WTC11 (cell line): ENCODE measurements around the gene TSPAN4. TPM values are rescaled to one million over a fixed set of nuclear protein-coding genes. Genes with fewer than 3 reads are reported as not detected.

ENCODE experiments used
- ATAC-seq: fragments of 200-7000 bp; cut with Tn5 transposase; 2 replicates; pipeline ENCODE4 v1.10.0; 2021; ENCODE audit warnings: mild to moderate bottlenecking, moderate library complexity
- CTCF ChIA-PET: fragments of 300-600 bp; sonication (Branson Sonifier 250); formaldehyde crosslinking; loops from one replicate; lab custom pipeline; 2021; ENCODE audit warnings: antibody characterized with exemption; lab: Charles Lee
- POLR2A ChIA-PET: fragments of 350-600 bp; sonication (Branson Sonifier 250); formaldehyde crosslinking; loops from one replicate; lab custom pipeline; 2021; ENCODE audit warnings: antibody characterized with exemption; lab: Charles Lee
- DNase-seq: peaks from one replicate; pipeline ENCODE4 v3.0.0; 2021; ENCODE audit warnings: low spot score
- H3K27ac Mint-ChIP-seq: 2 replicates; pipeline ENCODE4 v1.8.0; 2021; ENCODE audit warnings: mixed read lengths
- H3K27me3 Mint-ChIP-seq: 2 replicates; pipeline ENCODE4 v1.8.0; 2021; ENCODE audit warnings: low read depth, mild to moderate bottlenecking, moderate library complexity, mixed read lengths
- H3K36me3 Mint-ChIP-seq: 2 replicates; pipeline ENCODE4 v1.8.0; 2021; ENCODE audit warnings: mixed read lengths
- H3K4me1 Mint-ChIP-seq: 2 replicates; pipeline ENCODE4 v1.8.0; 2022; ENCODE audit warnings: mixed read lengths
- H3K4me3 Mint-ChIP-seq: 2 replicates; pipeline ENCODE4 v1.8.0; 2021; ENCODE audit warnings: mild to moderate bottlenecking, moderate library complexity, mixed read lengths
- H3K9me3 Mint-ChIP-seq: 2 replicates; pipeline ENCODE4 v1.8.0; 2021; ENCODE audit warnings: mixed read lengths
- CREM ChIP-seq: sonication (generic); formaldehyde crosslinking; IDR thresholded peaks from 2 replicates; pipeline ENCODE4 v1.8.1; 2022; ENCODE audit warnings: mild to moderate bottlenecking, missing genetic modification reagents, moderate library complexity
- E2F5 ChIP-seq: sonication (generic); formaldehyde crosslinking; IDR thresholded peaks from 2 replicates; pipeline ENCODE4 v1.8.1; 2022; ENCODE audit warnings: mild to moderate bottlenecking, moderate library complexity, missing genetic modification reagents
- GABPB1 ChIP-seq: sonication (generic); formaldehyde crosslinking; IDR thresholded peaks from 2 replicates; pipeline ENCODE4 v1.8.1; 2023; ENCODE audit warnings: mild to moderate bottlenecking, missing genetic modification reagents
- HMGXB4 ChIP-seq: sonication (generic); formaldehyde crosslinking; IDR thresholded peaks from 2 replicates; pipeline ENCODE4 v1.8.1; 2023; ENCODE audit warnings: mild to moderate bottlenecking, moderate library complexity, missing genetic modification reagents
- IRF2 ChIP-seq: sonication (generic); formaldehyde crosslinking; IDR thresholded peaks from 2 replicates; pipeline ENCODE4 v1.8.0; 2022; ENCODE audit warnings: low read depth, missing genetic modification reagents, borderline replicate concordance
- MAX ChIP-seq: sonication (generic); formaldehyde crosslinking; IDR thresholded peaks from 2 replicates; pipeline ENCODE4 v1.8.0; 2022; ENCODE audit warnings: mild to moderate bottlenecking, missing genetic modification reagents
- MXD4 ChIP-seq: fragments of 250-450 bp; sonication (Bioruptor Pico); IDR thresholded peaks from 2 replicates; pipeline ENCODE4 v1.8.0; 2021; ENCODE audit warnings: mild to moderate bottlenecking, moderate library complexity, borderline replicate concordance
- NFYB ChIP-seq: sonication (generic); formaldehyde crosslinking; conservative IDR thresholded peaks from 2 replicates; pipeline ENCODE4 v1.8.0; 2022; ENCODE audit warnings: low read depth, missing genetic modification reagents
- NR1H2 ChIP-seq: sonication (generic); formaldehyde crosslinking; IDR thresholded peaks from 2 replicates; pipeline ENCODE4 v1.9.0; 2021; ENCODE audit warnings: mild to moderate bottlenecking, moderate library complexity, missing genetic modification reagents
- SP1 ChIP-seq: sonication (generic); formaldehyde crosslinking; conservative IDR thresholded peaks from 2 replicates; pipeline ENCODE4 v1.8.1; 2022; ENCODE audit warnings: missing genetic modification reagents
- TEAD1 ChIP-seq: sonication (generic); formaldehyde crosslinking; IDR thresholded peaks from 2 replicates; pipeline ENCODE4 v1.8.0; 2022; ENCODE audit warnings: mild to moderate bottlenecking, missing genetic modification reagents
- ZNF121 ChIP-seq: sonication (generic); formaldehyde crosslinking; IDR thresholded peaks from 2 replicates; pipeline ENCODE4 v1.8.0; 2023; ENCODE audit warnings: missing genetic modification reagents
- ZNF423 ChIP-seq: fragments of 250-450 bp; sonication (Bioruptor Pico); IDR thresholded peaks from 2 replicates; pipeline ENCODE4 v2.1.2; 2022; ENCODE audit warnings: mild to moderate bottlenecking, moderate library complexity
- total RNA-seq: library from RNA; stranded (reverse); gene quantifications from 3 replicates; pipeline ENCODE4 v1.2.3, GENCODE V29; 2021
- TF ChIP-seq, protein P1 (sequence below): sonication (generic); formaldehyde crosslinking; IDR thresholded peaks from 2 replicates; pipeline ENCODE4 v1.8.0; 2022; ENCODE audit warnings: missing genetic modification reagents
- TF ChIP-seq, protein P2 (sequence below): sonication (generic); formaldehyde crosslinking; IDR thresholded peaks from 2 replicates; pipeline ENCODE4 v1.8.1; 2023; ENCODE audit warnings: mild to moderate bottlenecking, missing genetic modification reagents
- TF ChIP-seq, protein P3 (sequence below): fragments of 250-450 bp; sonication (Bioruptor Pico); IDR thresholded peaks from 2 replicates; pipeline ENCODE4 v1.9.0; 2021; ENCODE audit warnings: moderate library complexity, mild to moderate bottlenecking, inconsistent platforms, borderline replicate concordance

TSPAN4 gene
- total RNA-seq, 1 experiment from 2014 or later: 94.3 TPM

- ChIA-PET CTCF (interaction anchor here (1.0 kb wide), 2 partner anchors 23 to 50 kb away, joined by 3 read pairs; no protein-coding TSS in a partner anchor), POLR2A (interaction anchor here (1.2 to 1.4 kb wide), 2 partner anchors 21 to 37 kb away, joined by 3 read pairs; partner anchors contain the start of gene PIDD1)
- Mint-ChIP-seq H3K36me3 (no peaks in the 10 kb centered on the region), H3K27ac (no peak overlapping the region), H3K4me1 (peaks cover 28% of the 10 kb centered on the region), H3K4me3 (no peak overlapping the region), H3K9me3 (no peaks in the 10 kb centered on the region), H3K27me3 (peaks cover 15% of the 10 kb centered on the region)
- no peak for ATAC-seq
- no peak for DNase-seq
- no peak for TF ChIP-seq IRF2 (CRISPR knock-in tag)
- TF ChIP-seq, protein P1, sequence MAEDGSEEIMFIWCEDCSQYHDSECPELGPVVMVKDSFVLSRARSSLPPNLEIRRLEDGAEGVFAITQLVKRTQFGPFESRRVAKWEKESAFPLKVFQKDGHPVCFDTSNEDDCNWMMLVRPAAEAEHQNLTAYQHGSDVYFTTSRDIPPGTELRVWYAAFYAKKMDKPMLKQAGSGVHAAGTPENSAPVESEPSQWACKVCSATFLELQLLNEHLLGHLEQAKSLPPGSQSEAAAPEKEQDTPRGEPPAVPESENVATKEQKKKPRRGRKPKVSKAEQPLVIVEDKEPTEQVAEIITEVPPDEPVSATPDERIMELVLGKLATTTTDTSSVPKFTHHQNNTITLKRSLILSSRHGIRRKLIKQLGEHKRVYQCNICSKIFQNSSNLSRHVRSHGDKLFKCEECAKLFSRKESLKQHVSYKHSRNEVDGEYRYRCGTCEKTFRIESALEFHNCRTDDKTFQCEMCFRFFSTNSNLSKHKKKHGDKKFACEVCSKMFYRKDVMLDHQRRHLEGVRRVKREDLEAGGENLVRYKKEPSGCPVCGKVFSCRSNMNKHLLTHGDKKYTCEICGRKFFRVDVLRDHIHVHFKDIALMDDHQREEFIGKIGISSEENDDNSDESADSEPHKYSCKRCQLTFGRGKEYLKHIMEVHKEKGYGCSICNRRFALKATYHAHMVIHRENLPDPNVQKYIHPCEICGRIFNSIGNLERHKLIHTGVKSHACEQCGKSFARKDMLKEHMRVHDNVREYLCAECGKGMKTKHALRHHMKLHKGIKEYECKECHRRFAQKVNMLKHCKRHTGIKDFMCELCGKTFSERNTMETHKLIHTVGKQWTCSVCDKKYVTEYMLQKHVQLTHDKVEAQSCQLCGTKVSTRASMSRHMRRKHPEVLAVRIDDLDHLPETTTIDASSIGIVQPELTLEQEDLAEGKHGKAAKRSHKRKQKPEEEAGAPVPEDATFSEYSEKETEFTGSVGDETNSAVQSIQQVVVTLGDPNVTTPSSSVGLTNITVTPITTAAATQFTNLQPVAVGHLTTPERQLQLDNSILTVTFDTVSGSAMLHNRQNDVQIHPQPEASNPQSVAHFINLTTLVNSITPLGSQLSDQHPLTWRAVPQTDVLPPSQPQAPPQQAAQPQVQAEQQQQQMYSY (CRISPR knock-in tag): no peak
- no peak for TF ChIP-seq MAX
Observed at GRCh38 chr11:825366-826226, 17.1 kb upstream of the TSPAN4 start.

DNA sequence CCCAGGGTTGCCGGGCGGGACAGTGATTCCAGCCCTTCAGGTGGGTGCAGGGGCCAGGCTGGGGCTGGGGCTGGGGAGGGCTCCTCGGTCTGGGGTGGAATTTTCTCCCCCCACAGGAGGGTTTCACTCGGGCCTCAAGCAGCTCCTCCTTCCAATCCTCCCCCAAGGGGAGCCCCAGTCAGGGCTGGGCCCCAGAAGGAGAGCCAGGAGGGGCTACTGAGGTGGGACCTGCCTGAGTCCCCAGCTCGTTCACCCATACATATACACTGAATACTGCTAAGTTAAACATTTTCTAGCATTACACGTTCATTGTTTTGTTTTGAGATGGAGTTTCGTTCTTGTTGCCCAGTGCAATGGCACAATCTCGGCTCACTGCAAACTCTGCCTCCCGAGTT lies 16.4 kb upstream of the TSPAN4 start:
- CTCF ChIA-PET: interaction anchor here (1.0 kb wide), 1 partner anchor 22 kb away, joined by 3 read pairs; no protein-coding TSS in a partner anchor
- H3K4me3 Mint-ChIP-seq: peak overlapping the region; percentile 70
- peaks cover 31% of the 10 kb centered on the region for H3K4me1 Mint-ChIP-seq

DNA sequence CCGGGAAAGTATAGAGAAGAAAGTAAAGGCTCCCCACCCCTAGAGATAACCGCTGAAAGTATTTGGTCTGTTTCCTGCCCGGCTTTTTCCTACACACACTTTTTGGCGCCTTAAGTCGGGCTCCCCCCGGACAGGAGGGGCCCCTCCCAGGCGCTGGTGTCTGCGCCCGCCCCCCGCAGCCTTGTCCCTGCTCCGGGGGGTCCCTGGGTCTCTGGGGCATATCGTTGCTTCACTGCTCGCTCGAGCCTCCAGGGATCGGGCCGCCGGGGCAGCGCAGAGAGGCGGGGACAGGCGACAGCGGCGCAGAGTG lies 15.9 kb upstream of the TSPAN4 start:
- TF ChIP-seq ZNF423 (CRISPR knock-in tag) (peak; percentile 48; the same call in 1 of the 2 replicates), SP1 (CRISPR knock-in tag) (no peak)
- Mint-ChIP-seq H3K27me3 (peaks cover 24% of the 10 kb centered on the region), H3K27ac (no peak overlapping the region), H3K9me3 (no peaks in the 10 kb centered on the region), H3K4me3 (peak overlapping the region; percentile 70), H3K4me1 (peaks cover 36% of the 10 kb centered on the region), H3K36me3 (no peaks in the 10 kb centered on the region)
- DNase-seq (no peak), ATAC-seq (no peak)
- CTCF ChIA-PET: interaction anchor here (1.3 kb wide), 1 partner anchor 22 kb away, joined by 5 read pairs; no protein-coding TSS in a partner anchor
- POLR2A ChIA-PET: interaction anchor here (2.0 kb wide), 1 partner anchor 18 kb away, joined by 5 read pairs; the partner anchor contains the start of gene RPLP2

More for the DNA sequence above, 16.4 kb upstream of the TSPAN4 start:
- no peak for DNase-seq
- no peak overlapping the region for H3K27ac Mint-ChIP-seq
- POLR2A ChIA-PET: interaction anchor here (1.4 kb wide), 1 partner anchor 22 kb away, joined by 3 read pairs; the partner anchor contains the start of gene PIDD1
- no peak for ATAC-seq
- no peak for TF ChIP-seq E2F5
- TF ChIP-seq, all 79 proteins: peak for 0
- Mint-ChIP-seq H3K9me3 (no peaks in the 10 kb centered on the region), H3K36me3 (no peaks in the 10 kb centered on the region), H3K27me3 (peaks cover 18% of the 10 kb centered on the region)

DNA sequence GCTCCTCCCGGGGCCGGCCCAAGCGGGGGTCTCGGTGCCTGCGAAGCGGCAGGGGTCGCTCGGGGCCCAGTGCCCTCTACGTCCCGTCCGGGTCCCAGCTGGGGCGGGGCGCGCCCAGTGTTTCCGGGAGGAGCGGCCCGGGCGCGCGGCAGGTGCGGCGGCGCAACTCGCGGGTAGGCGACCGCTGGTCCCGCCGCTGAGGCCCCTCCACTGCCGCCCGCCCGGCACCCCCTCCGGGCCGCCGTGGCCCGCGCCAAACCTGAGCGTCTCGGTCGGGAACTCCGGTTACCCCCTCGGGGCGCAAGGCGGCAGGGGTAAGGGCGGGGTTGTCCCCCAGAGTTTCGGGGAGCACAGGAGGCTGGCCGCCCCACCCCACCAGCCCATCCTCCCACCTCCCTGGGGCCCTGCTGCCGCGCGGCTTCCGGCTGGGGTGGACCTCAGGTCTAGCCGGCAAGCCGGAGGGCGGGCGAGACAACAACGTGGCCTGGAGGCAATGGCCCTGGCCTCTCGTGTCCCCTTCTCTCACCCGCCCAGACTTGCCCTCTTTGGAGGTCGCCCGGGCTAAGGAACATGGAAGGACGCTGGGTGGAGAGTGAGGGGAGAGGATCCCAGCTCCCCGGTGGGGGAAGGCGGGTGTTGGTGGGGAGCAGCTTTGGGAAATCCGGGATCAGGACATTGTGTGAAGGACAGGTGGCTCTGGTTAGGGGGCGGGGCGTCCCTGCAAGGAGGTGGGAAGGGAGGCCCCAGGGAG lies 15.3 kb upstream of the TSPAN4 start:
- ATAC-seq: peak; percentile 7
- Mint-ChIP-seq H3K4me1 (peaks cover 39% of the 10 kb centered on the region), H3K9me3 (no peaks in the 10 kb centered on the region), H3K27ac (peak overlapping the region; percentile 58), H3K27me3 (peaks cover 29% of the 10 kb centered on the region), H3K36me3 (no peaks in the 10 kb centered on the region), H3K4me3 (peak overlapping the region; percentile 76)
- ChIA-PET CTCF (interaction anchor here (0.8 to 7.7 kb wide), 5 partner anchors 9 to 49 kb away, joined by 3 to 82 read pairs (median 16); partner anchors contain the start of genes PNPLA2, POLR2L and TSPAN4), POLR2A (interaction anchor here (1.1 to 4.7 kb wide), 4 partner anchors 8 to 18 kb away, joined by 4 to 38 read pairs (median 5); partner anchors contain the start of genes PNPLA2 and RPLP2)
- DNase-seq: peak; percentile 77
- TF ChIP-seq ZNF121 (CRISPR knock-in tag) (no peak), TEAD1 (CRISPR knock-in tag) (no peak), HMGXB4 (CRISPR knock-in tag) (peak; percentile 48; the same call in 1 of the 2 replicates), CREM (CRISPR knock-in tag) (no peak), MXD4 (CRISPR knock-in tag) (no peak), NFYB (no peak), NR1H2 (no peak), GABPB1 (0 out of 2 replicates have a peak, but pooled peaks have one; percentile 49)
- TF ChIP-seq, protein P2, sequence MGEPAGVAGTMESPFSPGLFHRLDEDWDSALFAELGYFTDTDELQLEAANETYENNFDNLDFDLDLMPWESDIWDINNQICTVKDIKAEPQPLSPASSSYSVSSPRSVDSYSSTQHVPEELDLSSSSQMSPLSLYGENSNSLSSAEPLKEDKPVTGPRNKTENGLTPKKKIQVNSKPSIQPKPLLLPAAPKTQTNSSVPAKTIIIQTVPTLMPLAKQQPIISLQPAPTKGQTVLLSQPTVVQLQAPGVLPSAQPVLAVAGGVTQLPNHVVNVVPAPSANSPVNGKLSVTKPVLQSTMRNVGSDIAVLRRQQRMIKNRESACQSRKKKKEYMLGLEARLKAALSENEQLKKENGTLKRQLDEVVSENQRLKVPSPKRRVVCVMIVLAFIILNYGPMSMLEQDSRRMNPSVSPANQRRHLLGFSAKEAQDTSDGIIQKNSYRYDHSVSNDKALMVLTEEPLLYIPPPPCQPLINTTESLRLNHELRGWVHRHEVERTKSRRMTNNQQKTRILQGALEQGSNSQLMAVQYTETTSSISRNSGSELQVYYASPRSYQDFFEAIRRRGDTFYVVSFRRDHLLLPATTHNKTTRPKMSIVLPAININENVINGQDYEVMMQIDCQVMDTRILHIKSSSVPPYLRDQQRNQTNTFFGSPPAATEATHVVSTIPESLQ (CRISPR knock-in tag): no peak
- TF ChIP-seq, protein P3, sequence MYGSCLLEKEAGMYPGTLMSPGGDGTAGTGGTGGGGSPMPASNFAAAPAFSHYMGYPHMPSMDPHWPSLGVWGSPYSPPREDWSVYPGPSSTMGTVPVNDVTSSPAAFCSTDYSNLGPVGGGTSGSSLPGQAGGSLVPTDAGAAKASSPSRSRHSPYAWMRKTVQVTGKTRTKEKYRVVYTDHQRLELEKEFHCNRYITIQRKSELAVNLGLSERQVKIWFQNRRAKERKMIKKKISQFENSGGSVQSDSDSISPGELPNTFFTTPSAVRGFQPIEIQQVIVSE (CRISPR knock-in tag): no peak
